Mucosa of descending colon (tissue), 3 donors: ENCODE data around the gene PABPN1L. TPM values are rescaled to one million over a fixed set of nuclear protein-coding genes. Genes with fewer than 3 reads are reported as not detected.

Source experiments
- ATAC-seq: fragments of 200-7000 bp; cut with Tn5 transposase; one replicate; pipeline ENCODE4 v1.9.1; 2020; ENCODE audit warnings: mild to moderate bottlenecking, moderate library complexity
- DNase-seq, 3 donors: peaks; one replicate each; pipeline ENCODE4 v3.0.0-alpha.2; 2020
- H3K36me3 ChIP-seq: fragments of 200-600 bp; one replicate; pipeline ENCODE4 v1.8.0; 2021; ENCODE audit warnings: low read depth, mild to moderate bottlenecking
- H3K4me1 ChIP-seq: fragments of 200-600 bp; one replicate; pipeline ENCODE4 v1.8.0; 2021; ENCODE audit warnings: low read depth, mild to moderate bottlenecking
- H3K4me3 ChIP-seq: fragments of 200-600 bp; one replicate; pipeline ENCODE4 v1.8.0; 2021; ENCODE audit warnings: mild to moderate bottlenecking
- H3K9me3 ChIP-seq: fragments of 200-600 bp; one replicate; pipeline ENCODE4 v1.8.0; 2021; ENCODE audit warnings: mild to moderate bottlenecking
- CTCF ChIP-seq: fragments of 200-600 bp; IDR thresholded peaks from one replicate; pipeline ENCODE4 v1.8.0; 2022; ENCODE audit warnings: antibody characterized with exemption, mild to moderate bottlenecking
- intact Hi-C, 2 donors: fragments of 100-400 bp; cut with DNase I in 1 of 2; cut with micrococcal nuclease in 1 of 2; formaldehyde crosslinking; loops; one replicate each; pipeline versions ENCODE4 v1.11.0 to v1.11.1; 2022; cut with DNase I, micrococcal nuclease
- total RNA-seq, 3 donors: library from RNA; stranded (reverse); fragmentation: NEBNext Ultra II Directional in 2 of 3; extraction: Animal tissue kit (Norgen Biotek cat#: 25700) in 2 of 3; gene quantifications; one replicate each; pipeline versions ENCODE4 v1.2.1 to v1.2.4, GENCODE V29; 2021 to 2023
- donor health status: DM: no; HTN: no; CAD: no; lungs with moderate emphysema.
- donor health status: DM: no; HTN: no; CAD: no.
- donor health status: DM: no; HTN: yes; CAD: no.

PABPN1L gene
- total RNA-seq, 3 donors from 2014 or later, result not detected

GRCh38 chr16:88913001-88913612 lies 46.6 kb upstream of the PABPN1L start:
- intact Hi-C loops, result no loop called here
- DNase-seq, result no peak
- no peaks in the 10 kb centered on the region for H3K4me1 ChIP-seq
- ATAC-seq, result no peak
- TF ChIP-seq CTCF, result no peak
- no peaks in the 10 kb centered on the region for H3K9me3 ChIP-seq
- H3K36me3 ChIP-seq, result no peaks in the 10 kb centered on the region
- H3K4me3 ChIP-seq, result no peak overlapping the region

GRCh38 chr16:88912556-88912955 lies 46.1 kb upstream of the PABPN1L start:
- Histone ChIP-seq H3K9me3 (no peaks in the 10 kb centered on the region), H3K36me3 (no peaks in the 10 kb centered on the region), H3K4me3 (no peak overlapping the region), H3K4me1 (no peaks in the 10 kb centered on the region)
- intact Hi-C loops, result no loop called here
- DNase-seq (no peak), ATAC-seq (no peak)
- no peak for TF ChIP-seq CTCF

- TF ChIP-seq CTCF, result no peak
Measured at GRCh38 chr16:88911946-88912310, 45.5 kb upstream of the PABPN1L start.

GRCh38 chr16:88911136-88911945 lies 44.9 kb upstream of the PABPN1L start:
- H3K4me1 ChIP-seq, result no peaks in the 10 kb centered on the region
- ATAC-seq (no peak), DNase-seq (no peak)
- intact Hi-C loops, result no loop called here
- H3K4me3 ChIP-seq, result no peak overlapping the region
- TF ChIP-seq CTCF, result no peak
- no peaks in the 10 kb centered on the region for H3K9me3 ChIP-seq
- no peaks in the 10 kb centered on the region for H3K36me3 ChIP-seq

More at GRCh38 chr16:88911946-88912310, 45.5 kb upstream of the PABPN1L start:
- Histone ChIP-seq H3K36me3 (no peaks in the 10 kb centered on the region), H3K4me1 (no peaks in the 10 kb centered on the region), H3K9me3 (no peaks in the 10 kb centered on the region), H3K4me3 (no peak overlapping the region)
- no peak for ATAC-seq
- intact Hi-C loops, result no loop called here
- no peak for DNase-seq

GRCh38 chr16:88910284-88911135 lies 44.0 kb upstream of the PABPN1L start:
- no peak overlapping the region for H3K4me3 ChIP-seq
- ATAC-seq (peak; percentile 12), DNase-seq (no peak)
- no peaks in the 10 kb centered on the region for H3K4me1 ChIP-seq
- intact Hi-C loops, result no loop called here
- TF ChIP-seq CTCF, result no peak
- H3K36me3 ChIP-seq, result no peaks in the 10 kb centered on the region
- H3K9me3 ChIP-seq, result no peaks in the 10 kb centered on the region
